Glutamatergic neuron (in vitro differentiated cells): ENCODE results near the gene NEO1. TPM values are rescaled to one million over a fixed set of nuclear protein-coding genes. Genes with fewer than 3 reads are reported as not detected.

Experiments used
- DNase-seq: peaks from one replicate; pipeline ENCODE4 v3.0.0; 2022
- H3K27ac Mint-ChIP-seq: one replicate; pipeline ENCODE4 v1.8.0; 2020; ENCODE audit warnings: mild to moderate bottlenecking, mixed read lengths, inconsistent platforms; ENCODE audit not compliant: unreplicated experiment
- H3K27me3 Mint-ChIP-seq: one replicate; pipeline ENCODE4 v1.8.0; 2020; ENCODE audit warnings: mild to moderate bottlenecking, moderate library complexity, mixed read lengths, inconsistent platforms; ENCODE audit not compliant: unreplicated experiment
- H3K36me3 Mint-ChIP-seq: one replicate; pipeline ENCODE4 v1.8.0; 2020; ENCODE audit warnings: mild to moderate bottlenecking, mixed read lengths, inconsistent platforms; ENCODE audit not compliant: unreplicated experiment
- H3K4me1 Mint-ChIP-seq: one replicate; pipeline ENCODE4 v1.8.0; 2020; ENCODE audit warnings: mild to moderate bottlenecking, low read depth, mixed read lengths, inconsistent platforms; ENCODE audit not compliant: unreplicated experiment
- H3K4me3 Mint-ChIP-seq: one replicate; pipeline ENCODE4 v1.8.0; 2020; ENCODE audit warnings: mild to moderate bottlenecking, mixed read lengths, inconsistent platforms; ENCODE audit not compliant: unreplicated experiment
- H3K9me3 Mint-ChIP-seq: one replicate; pipeline ENCODE4 v1.8.0; 2020; ENCODE audit warnings: mild to moderate bottlenecking, moderate library complexity, mixed read lengths, inconsistent platforms; ENCODE audit not compliant: unreplicated experiment
- total RNA-seq: library from RNA; stranded (reverse); fragmentation: NEBNext Ultra II Directional; extraction: Animal tissue kit (Norgen Biotek cat#: 25700); gene quantifications from one replicate; pipeline ENCODE4 v1.2.1, GENCODE V29; 2021; ENCODE audit not compliant: unreplicated experiment
- TF ChIP-seq, protein P1 (sequence below): fragments of 200-600 bp; sonication (generic); IDR thresholded peaks from one replicate; pipeline ENCODE4 v1.5.0; 2021; ENCODE audit not compliant: partially characterized antibody, unreplicated experiment

NEO1 gene
- total RNA-seq, 1 donor from 2014 or later = 157 TPM

DNA sequence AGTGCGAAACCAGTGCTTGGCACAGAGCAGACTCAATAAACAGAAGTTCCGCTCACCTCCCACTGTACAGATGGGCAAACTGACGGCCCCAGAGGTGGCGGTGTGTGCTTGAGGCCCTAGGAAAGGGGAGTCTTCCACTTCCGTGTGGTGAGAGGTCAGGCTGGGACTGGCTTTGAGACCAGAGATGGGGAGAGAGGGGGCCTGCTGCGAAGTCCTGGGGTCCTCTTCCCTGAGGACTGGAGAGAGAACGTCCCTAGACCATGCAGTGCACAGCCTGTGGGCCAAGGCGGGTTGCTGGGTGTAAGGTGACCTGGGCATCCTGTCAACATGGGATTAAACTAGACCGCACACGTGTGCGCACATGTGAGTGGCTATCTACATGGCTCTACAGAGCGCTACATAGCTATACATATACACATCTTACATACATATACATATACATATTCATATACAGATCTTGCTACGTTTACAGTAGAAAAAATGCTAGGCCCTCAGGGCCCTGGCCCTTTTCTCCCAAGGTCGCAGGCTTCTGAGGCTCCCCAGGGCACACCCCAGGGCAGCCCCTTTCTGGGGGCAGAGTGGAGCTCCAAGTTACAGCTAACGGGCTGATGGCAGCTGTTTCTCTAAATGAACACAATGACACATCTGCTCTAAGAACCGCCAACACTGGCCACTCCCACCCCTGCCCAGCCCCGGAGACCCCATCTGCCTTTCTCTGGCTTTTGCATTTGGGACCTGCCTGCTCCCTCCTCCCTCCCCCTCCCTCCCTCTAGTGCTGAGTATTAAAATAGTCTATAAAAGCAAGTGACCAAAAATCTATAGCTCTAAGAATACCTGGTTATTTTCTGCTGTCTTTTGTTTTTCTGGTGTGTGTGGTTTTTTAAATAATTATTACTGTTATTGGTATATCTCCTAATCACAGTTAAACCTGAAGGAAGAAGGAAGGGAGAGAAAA, 269.5 kb downstream of the NEO1 start:
- no peaks in the 10 kb centered on the region for H3K36me3 Mint-ChIP-seq
- peaks cover 15% of the 10 kb centered on the region for H3K27me3 Mint-ChIP-seq
- peak; percentile 81 for DNase-seq
- H3K27ac Mint-ChIP-seq = peak overlapping the region; percentile 86
- TF ChIP-seq, protein P1, sequence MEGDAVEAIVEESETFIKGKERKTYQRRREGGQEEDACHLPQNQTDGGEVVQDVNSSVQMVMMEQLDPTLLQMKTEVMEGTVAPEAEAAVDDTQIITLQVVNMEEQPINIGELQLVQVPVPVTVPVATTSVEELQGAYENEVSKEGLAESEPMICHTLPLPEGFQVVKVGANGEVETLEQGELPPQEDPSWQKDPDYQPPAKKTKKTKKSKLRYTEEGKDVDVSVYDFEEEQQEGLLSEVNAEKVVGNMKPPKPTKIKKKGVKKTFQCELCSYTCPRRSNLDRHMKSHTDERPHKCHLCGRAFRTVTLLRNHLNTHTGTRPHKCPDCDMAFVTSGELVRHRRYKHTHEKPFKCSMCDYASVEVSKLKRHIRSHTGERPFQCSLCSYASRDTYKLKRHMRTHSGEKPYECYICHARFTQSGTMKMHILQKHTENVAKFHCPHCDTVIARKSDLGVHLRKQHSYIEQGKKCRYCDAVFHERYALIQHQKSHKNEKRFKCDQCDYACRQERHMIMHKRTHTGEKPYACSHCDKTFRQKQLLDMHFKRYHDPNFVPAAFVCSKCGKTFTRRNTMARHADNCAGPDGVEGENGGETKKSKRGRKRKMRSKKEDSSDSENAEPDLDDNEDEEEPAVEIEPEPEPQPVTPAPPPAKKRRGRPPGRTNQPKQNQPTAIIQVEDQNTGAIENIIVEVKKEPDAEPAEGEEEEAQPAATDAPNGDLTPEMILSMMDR = no peak
- peak overlapping the region; percentile 63 for H3K4me3 Mint-ChIP-seq
- H3K9me3 Mint-ChIP-seq = peaks cover 14% of the 10 kb centered on the region
- peaks cover 36% of the 10 kb centered on the region for H3K4me1 Mint-ChIP-seq

DNA sequence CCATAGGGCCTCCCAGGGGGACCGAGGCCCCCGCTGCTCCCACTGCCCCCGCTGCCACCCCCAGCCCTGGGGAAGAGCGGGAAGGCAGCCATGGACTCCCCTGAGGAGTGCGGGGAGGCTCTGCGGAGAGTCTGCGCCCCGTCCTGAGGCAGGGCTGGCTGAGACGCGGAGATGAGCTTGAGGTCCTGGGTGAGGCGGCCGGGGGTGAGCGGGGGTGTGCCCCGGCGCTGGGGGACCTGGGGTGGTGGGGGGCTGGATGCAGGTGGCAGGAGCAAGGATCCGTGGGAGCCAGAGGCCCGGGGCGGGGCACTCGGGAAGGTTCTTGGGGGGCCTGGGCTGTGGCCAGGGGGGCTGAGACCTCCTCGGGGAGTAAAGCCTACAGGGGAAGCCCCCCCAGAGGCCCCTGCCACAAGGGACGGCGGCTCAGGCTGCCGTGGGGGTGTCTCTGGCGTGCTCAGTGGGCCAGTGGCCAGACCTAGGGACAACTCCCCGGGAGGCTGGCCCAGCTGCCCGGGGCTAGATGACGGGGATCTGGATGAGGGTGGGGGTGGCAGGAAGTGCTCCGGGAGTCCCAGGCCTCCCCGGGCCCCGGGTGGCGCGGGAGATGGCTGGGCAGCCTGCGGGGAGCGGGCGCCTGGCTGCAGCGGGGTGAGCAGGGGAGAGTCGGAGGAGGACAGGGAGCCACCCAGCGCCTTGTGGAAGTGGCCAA, 270.6 kb downstream of the NEO1 start:
- peaks cover 4% of the 10 kb centered on the region for H3K36me3 Mint-ChIP-seq
- H3K27ac Mint-ChIP-seq = no peak overlapping the region
- peaks cover 10% of the 10 kb centered on the region for H3K9me3 Mint-ChIP-seq
- DNase-seq = no peak
- TF ChIP-seq, protein P1 = no peak
- no peak overlapping the region for H3K4me3 Mint-ChIP-seq
- peaks cover 17% of the 10 kb centered on the region for H3K27me3 Mint-ChIP-seq
- peaks cover 31% of the 10 kb centered on the region for H3K4me1 Mint-ChIP-seq

DNA sequence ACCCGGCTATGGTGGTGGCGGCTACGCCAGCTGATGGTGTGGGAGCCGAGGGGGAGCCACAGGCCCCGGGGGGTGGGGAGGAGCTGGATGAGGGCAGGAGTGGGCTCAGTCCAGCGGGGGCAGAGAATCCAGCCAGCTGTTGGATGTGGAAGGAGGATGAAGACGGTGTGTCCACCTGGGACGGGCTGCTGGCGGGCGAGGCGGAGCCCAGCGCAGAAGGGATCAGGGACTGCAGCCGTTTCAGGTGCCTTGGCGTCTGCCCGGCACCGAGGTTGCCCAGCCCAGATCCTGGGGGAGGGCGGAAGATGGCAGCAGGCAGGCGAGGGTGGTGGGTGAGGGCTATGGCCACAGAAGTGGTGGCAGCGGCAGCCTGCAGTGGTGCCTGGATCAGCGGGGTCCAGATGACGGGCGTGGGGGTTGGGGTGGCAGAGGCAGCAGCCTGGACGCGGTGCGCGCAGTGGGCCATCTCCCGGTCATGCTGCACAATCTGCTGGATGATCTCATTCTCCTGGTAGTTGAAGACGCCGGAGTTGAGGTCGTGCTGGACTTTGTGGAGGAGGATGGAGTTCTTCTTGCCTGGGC, 271.2 kb downstream of the NEO1 start:
- no peak overlapping the region for H3K27ac Mint-ChIP-seq
- H3K9me3 Mint-ChIP-seq = peaks cover 8% of the 10 kb centered on the region
- DNase-seq = no peak
- peaks cover 32% of the 10 kb centered on the region for H3K4me1 Mint-ChIP-seq
- H3K36me3 Mint-ChIP-seq = peaks cover 10% of the 10 kb centered on the region
- H3K27me3 Mint-ChIP-seq = peaks cover 23% of the 10 kb centered on the region
- H3K4me3 Mint-ChIP-seq = no peak overlapping the region
- TF ChIP-seq, protein P1 = no peak

DNA sequence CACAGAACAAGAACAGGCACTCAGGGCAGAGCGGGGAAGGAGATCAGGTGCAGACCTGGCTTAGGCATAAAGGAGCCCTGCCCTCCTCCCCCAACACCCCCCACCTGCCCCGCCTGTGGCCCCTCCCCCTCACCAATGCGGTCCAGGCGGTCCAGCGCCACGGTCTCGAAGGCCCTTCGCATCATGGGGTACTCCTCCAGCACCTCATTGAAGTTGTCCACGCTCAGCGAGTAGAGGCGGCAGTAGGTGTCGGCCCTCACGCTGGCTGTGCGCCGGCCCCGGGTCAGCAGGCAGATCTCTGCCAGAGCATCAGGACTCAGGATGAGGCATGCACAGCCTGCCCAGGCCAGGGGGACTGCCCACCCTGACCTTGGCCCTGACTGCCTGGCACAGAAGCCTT, 271.7 kb downstream of the NEO1 start:
- Mint-ChIP-seq H3K4me3 (no peak overlapping the region), H3K27ac (no peak overlapping the region), H3K27me3 (peaks cover 23% of the 10 kb centered on the region), H3K9me3 (peaks cover 8% of the 10 kb centered on the region), H3K36me3 (peaks cover 15% of the 10 kb centered on the region), H3K4me1 (peaks cover 36% of the 10 kb centered on the region)
- DNase-seq = no peak
- TF ChIP-seq, protein P1 = no peak
